Measurements from ENCODE around the gene UNC93B1. TPM values are rescaled to one million over a fixed set of nuclear protein-coding genes. Genes with fewer than 3 reads are reported as not detected.

UNC93B1 gene
- total RNA-seq, 1 experiment from 2014 or later = 26.2 TPM

Other genes starting within 250 kb of the UNC93B1 start
- gene ALDH3B1, start 6.2 kb upstream of the UNC93B1 start, total RNA-seq (2014; rRNA removed; shearing (Covaris generic)) = 0.35 and 0.37 TPM in 2 replicates
- gene NDUFS8, start 26.6 kb upstream of the UNC93B1 start, total RNA-seq (2014; rRNA removed; shearing (Covaris generic)) = 277 and 299 TPM in 2 replicates
- gene TCIRG1, start 34.9 kb upstream of the UNC93B1 start, total RNA-seq (2014; rRNA removed; shearing (Covaris generic)) = 44.7 and 62.9 TPM in 2 replicates
- gene CHKA, start 117.3 kb upstream of the UNC93B1 start, total RNA-seq (2014; rRNA removed; shearing (Covaris generic)) = 28.4 and 36.1 TPM in 2 replicates
- gene KMT5B, start 209.2 kb upstream of the UNC93B1 start, total RNA-seq (2014; rRNA removed; shearing (Covaris generic)) = 17.5 and 22.8 TPM in 2 replicates